KMS-11 (cell line): ENCODE measurements around the gene ST13.
"Not testable (repeated sequence)": the region's sequence is repeated elsewhere in the genome, so short reads cannot be mapped to it uniquely, and the experiment has no call there.

Source experiments
- H2AFZ ChIP-seq: fragments of 200-600 bp; sonication (generic); 2 replicates; pipeline ENCODE4 v1.6.1; 2016; ENCODE audit warnings: antibody characterized with exemption, mixed run types, low read depth
- H3K27ac ChIP-seq: fragments of 200-600 bp; sonication (generic); 2 replicates; pipeline ENCODE4 v1.6.1; 2016; ENCODE audit warnings: mild to moderate bottlenecking, mixed run types
- H3K27me3 ChIP-seq: fragments of 200-600 bp; sonication (generic); 2 replicates; pipeline ENCODE4 v1.6.1; 2017; ENCODE audit warnings: mild to moderate bottlenecking, low read depth, mixed run types, moderate library complexity; ENCODE audit not compliant: insufficient read depth
- H3K36me3 ChIP-seq: fragments of 200-600 bp; sonication (generic); 2 replicates; pipeline ENCODE4 v1.6.1; 2017; ENCODE audit warnings: mild to moderate bottlenecking, mixed run types; ENCODE audit not compliant: insufficient read depth
- H3K4me1 ChIP-seq: fragments of 200-600 bp; sonication (generic); 2 replicates; pipeline ENCODE4 v1.6.1; 2016; ENCODE audit warnings: mild to moderate bottlenecking, low read depth, mixed run types; ENCODE audit not compliant: poor library complexity, severe bottlenecking
- H3K4me2 ChIP-seq: fragments of 200-600 bp; sonication (generic); 2 replicates; pipeline ENCODE4 v1.7.0; 2016; ENCODE audit warnings: mild to moderate bottlenecking, mixed run types
- H3K4me3 ChIP-seq: fragments of 200-600 bp; sonication (generic); IDR thresholded peaks from 2 replicates; pipeline ENCODE4 v1.6.1; 2017; ENCODE audit warnings: low read depth, low read length, mixed read lengths; ENCODE audit not compliant: insufficient read depth
- H3K79me2 ChIP-seq: fragments of 200-600 bp; sonication (generic); 2 replicates; pipeline ENCODE4 v1.6.1; 2016; ENCODE audit warnings: low read depth, mixed run types; ENCODE audit not compliant: insufficient read depth
- H3K9ac ChIP-seq: fragments of 200-600 bp; sonication (generic); 2 replicates; pipeline ENCODE4 v1.6.1; 2016; ENCODE audit warnings: mild to moderate bottlenecking, mixed run types
- H4K20me1 ChIP-seq: fragments of 200-600 bp; sonication (generic); 2 replicates; pipeline ENCODE4 v1.6.1; 2016; ENCODE audit warnings: mild to moderate bottlenecking, mixed run types; ENCODE audit not compliant: insufficient read depth
- CTCF ChIP-seq: fragments of 200-600 bp; sonication (generic); conservative IDR thresholded peaks from 2 replicates; pipeline ENCODE4 v1.6.1; 2017; ENCODE audit warnings: low read depth, mild to moderate bottlenecking, antibody characterized with exemption, low read length, moderate library complexity, mixed read lengths

ST13 gene

DNA sequence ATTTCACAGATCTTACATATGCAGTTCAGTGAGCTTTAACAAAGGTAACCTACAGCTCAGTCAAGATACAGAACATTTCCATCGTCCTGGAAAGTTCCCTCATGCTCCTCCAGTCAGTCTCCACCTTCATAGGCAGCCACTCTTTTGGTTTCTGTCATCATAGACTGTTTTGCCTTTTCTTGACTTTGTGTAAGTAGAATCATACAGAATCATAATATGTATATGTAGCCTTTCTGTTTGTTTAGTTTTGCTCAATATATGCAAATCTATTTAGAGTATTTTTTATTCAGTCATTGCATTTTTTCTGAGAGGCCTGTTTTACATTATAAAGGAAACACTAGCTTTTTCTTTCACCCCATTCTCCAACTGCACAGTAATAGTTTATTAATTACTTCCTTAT, 20.5 kb upstream of the ST13 start:
- no peaks in the 10 kb centered on the region for H3K36me3 ChIP-seq
- H3K9ac ChIP-seq: no peak overlapping the region
- H3K4me3 ChIP-seq: no peak overlapping the region
- no peak overlapping the region for H2AFZ ChIP-seq
- H3K27ac ChIP-seq: no peak overlapping the region
- no peaks in the 10 kb centered on the region for H3K4me1 ChIP-seq
- no peak for TF ChIP-seq CTCF
- no peak overlapping the region for H3K4me2 ChIP-seq
- H3K27me3 ChIP-seq: no peaks in the 10 kb centered on the region
- H4K20me1 ChIP-seq: no peaks in the 10 kb centered on the region
- no peaks in the 10 kb centered on the region for H3K79me2 ChIP-seq

DNA sequence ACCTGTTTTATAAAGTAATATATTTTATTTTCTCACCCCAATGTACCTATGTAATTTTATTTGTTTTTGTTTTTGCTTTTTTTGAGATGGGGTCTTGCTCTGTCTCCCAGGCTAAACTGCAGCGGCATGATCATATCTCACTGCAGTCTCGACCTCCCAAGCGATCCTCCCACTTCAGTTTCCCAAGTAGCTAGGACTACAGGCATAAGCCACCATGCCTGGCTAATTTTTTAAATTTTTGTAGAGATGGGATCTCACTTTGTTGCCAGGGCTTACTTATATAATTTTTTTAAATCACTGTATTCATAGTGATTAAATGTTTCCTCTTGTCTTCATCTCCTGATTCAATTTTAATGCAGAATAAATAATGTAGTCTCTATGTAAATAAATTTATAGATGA, 18.7 kb upstream of the ST13 start:
- Histone ChIP-seq H3K4me3 (no peak overlapping the region), H2AFZ (no peak overlapping the region), H3K36me3 (no peaks in the 10 kb centered on the region), H3K79me2 (no peaks in the 10 kb centered on the region), H3K4me1 (no peaks in the 10 kb centered on the region), H3K27me3 (no peaks in the 10 kb centered on the region), H3K9ac (no peak overlapping the region), H4K20me1 (no peaks in the 10 kb centered on the region), H3K27ac (no peak overlapping the region), H3K4me2 (no peak overlapping the region)
- TF ChIP-seq CTCF: no peak

GRCh38 chr22:40874016-40874415, 17.6 kb upstream of the ST13 start:
- no peak overlapping the region for H3K4me3 ChIP-seq
- H3K79me2 ChIP-seq: no peaks in the 10 kb centered on the region
- H4K20me1 ChIP-seq: no peaks in the 10 kb centered on the region
- no peak for TF ChIP-seq CTCF
- H3K27ac ChIP-seq: no peak overlapping the region
- no peak overlapping the region for H2AFZ ChIP-seq
- no peak overlapping the region for H3K9ac ChIP-seq
- H3K4me2 ChIP-seq: no peak overlapping the region
- no peaks in the 10 kb centered on the region for H3K36me3 ChIP-seq
- H3K4me1 ChIP-seq: no peaks in the 10 kb centered on the region
- no peaks in the 10 kb centered on the region for H3K27me3 ChIP-seq

DNA sequence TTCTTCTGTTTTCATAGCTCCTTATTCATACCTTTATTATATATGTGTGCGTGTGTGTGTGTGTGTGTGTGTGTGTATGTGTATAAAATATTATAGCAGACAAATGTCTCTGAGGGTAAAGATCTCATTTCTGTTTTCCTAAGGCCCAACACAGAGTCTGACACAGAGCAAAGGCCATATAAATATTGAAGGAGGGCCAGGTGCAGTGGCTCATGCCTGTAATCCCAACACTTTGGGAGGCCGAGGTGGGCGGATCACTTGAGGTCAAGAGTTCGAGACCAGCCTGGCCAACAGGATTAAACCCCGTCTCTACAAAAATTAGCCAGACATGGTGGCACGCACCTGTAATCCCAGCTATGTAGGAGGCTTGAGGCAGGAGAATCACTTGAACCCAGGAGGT, 11.9 kb upstream of the ST13 start:
- not testable (repeated sequence) for H2AFZ ChIP-seq, H3K36me3 ChIP-seq, H3K9ac ChIP-seq, H3K79me2 ChIP-seq, H3K4me3 ChIP-seq, H3K4me2 ChIP-seq, H3K4me1 ChIP-seq, H3K27me3 ChIP-seq, H4K20me1 ChIP-seq, H3K27ac ChIP-seq

- Histone ChIP-seq H3K4me2 (no peak overlapping the region), H3K9ac (no peak overlapping the region), H2AFZ (no peak overlapping the region), H3K36me3 (no peaks in the 10 kb centered on the region), H3K4me1 (no peaks in the 10 kb centered on the region), H4K20me1 (no peaks in the 10 kb centered on the region), H3K79me2 (peaks cover 16% of the 10 kb centered on the region; the same call in 1 of the 2 replicates), H3K27ac (no peak overlapping the region), H3K4me3 (no peak overlapping the region), H3K27me3 (no peaks in the 10 kb centered on the region)
- TF ChIP-seq CTCF: no peak
Measured at GRCh38 chr22:40867109-40867508, 10.7 kb upstream of the ST13 start.
